KMS-11 (cell line): Measurements from ENCODE around the gene GSTA4.
"Not testable (repeated sequence)": the region's sequence is repeated elsewhere in the genome, so short reads cannot be mapped to it uniquely, and the experiment has no call there.

ENCODE experiments used
- H2AFZ ChIP-seq: fragments of 200-600 bp; sonication (generic); 2 replicates; pipeline ENCODE4 v1.6.1; 2016; ENCODE audit warnings: antibody characterized with exemption, mixed run types, low read depth
- H3K27ac ChIP-seq: fragments of 200-600 bp; sonication (generic); 2 replicates; pipeline ENCODE4 v1.6.1; 2016; ENCODE audit warnings: mild to moderate bottlenecking, mixed run types
- H3K27me3 ChIP-seq: fragments of 200-600 bp; sonication (generic); 2 replicates; pipeline ENCODE4 v1.6.1; 2017; ENCODE audit warnings: mild to moderate bottlenecking, low read depth, mixed run types, moderate library complexity; ENCODE audit not compliant: insufficient read depth
- H3K36me3 ChIP-seq: fragments of 200-600 bp; sonication (generic); 2 replicates; pipeline ENCODE4 v1.6.1; 2017; ENCODE audit warnings: mild to moderate bottlenecking, mixed run types; ENCODE audit not compliant: insufficient read depth
- H3K4me1 ChIP-seq: fragments of 200-600 bp; sonication (generic); 2 replicates; pipeline ENCODE4 v1.6.1; 2016; ENCODE audit warnings: mild to moderate bottlenecking, low read depth, mixed run types; ENCODE audit not compliant: poor library complexity, severe bottlenecking
- H3K4me2 ChIP-seq: fragments of 200-600 bp; sonication (generic); 2 replicates; pipeline ENCODE4 v1.7.0; 2016; ENCODE audit warnings: mild to moderate bottlenecking, mixed run types
- H3K4me3 ChIP-seq: fragments of 200-600 bp; sonication (generic); IDR thresholded peaks from 2 replicates; pipeline ENCODE4 v1.6.1; 2017; ENCODE audit warnings: low read depth, low read length, mixed read lengths; ENCODE audit not compliant: insufficient read depth
- H3K79me2 ChIP-seq: fragments of 200-600 bp; sonication (generic); 2 replicates; pipeline ENCODE4 v1.6.1; 2016; ENCODE audit warnings: low read depth, mixed run types; ENCODE audit not compliant: insufficient read depth
- H3K9ac ChIP-seq: fragments of 200-600 bp; sonication (generic); 2 replicates; pipeline ENCODE4 v1.6.1; 2016; ENCODE audit warnings: mild to moderate bottlenecking, mixed run types
- H4K20me1 ChIP-seq: fragments of 200-600 bp; sonication (generic); 2 replicates; pipeline ENCODE4 v1.6.1; 2016; ENCODE audit warnings: mild to moderate bottlenecking, mixed run types; ENCODE audit not compliant: insufficient read depth
- CTCF ChIP-seq: fragments of 200-600 bp; sonication (generic); conservative IDR thresholded peaks from 2 replicates; pipeline ENCODE4 v1.6.1; 2017; ENCODE audit warnings: low read depth, mild to moderate bottlenecking, antibody characterized with exemption, low read length, moderate library complexity, mixed read lengths

Gene GSTA4

GRCh38 chr6:52958546-52959255 is 36.4 kb downstream of the GSTA4 start:
- no peak for TF ChIP-seq CTCF
- H3K4me2 ChIP-seq: no peak overlapping the region

DNA sequence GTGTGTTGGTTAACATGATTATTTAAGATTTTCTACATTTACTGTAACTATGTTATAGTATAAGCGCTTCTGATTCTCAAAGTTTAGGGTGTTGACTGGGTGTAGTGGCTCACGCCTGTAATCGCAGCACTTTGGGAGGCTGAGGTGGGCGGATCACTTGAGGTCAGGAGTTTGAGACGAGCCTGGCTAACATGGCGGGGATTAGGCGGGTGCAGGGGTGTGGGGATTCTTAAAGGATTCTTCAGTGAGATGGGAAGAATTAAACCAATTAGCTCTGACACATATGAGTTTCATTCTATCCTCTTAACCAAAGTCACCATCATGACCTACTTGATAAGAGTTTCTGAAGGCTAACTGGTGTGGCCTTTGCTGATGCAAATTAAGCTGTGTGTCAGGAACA is 39.2 kb downstream of the GSTA4 start:
- H2AFZ ChIP-seq: no peak overlapping the region
- H3K9ac ChIP-seq: no peak overlapping the region
- H3K36me3 ChIP-seq: no peaks in the 10 kb centered on the region
- no peak overlapping the region for H3K4me3 ChIP-seq
- H4K20me1 ChIP-seq: no peaks in the 10 kb centered on the region
- no peak for TF ChIP-seq CTCF
- peaks cover 15% of the 10 kb centered on the region for H3K4me1 ChIP-seq
- H3K79me2 ChIP-seq: no peaks in the 10 kb centered on the region
- H3K4me2 ChIP-seq: no peak overlapping the region
- H3K27me3 ChIP-seq: no peaks in the 10 kb centered on the region
- no peak overlapping the region for H3K27ac ChIP-seq

More at GRCh38 chr6:52958546-52959255, 36.4 kb downstream of the GSTA4 start:
- Histone ChIP-seq H3K27ac (no peak overlapping the region), H3K4me3 (no peak overlapping the region), H4K20me1 (no peaks in the 10 kb centered on the region), H2AFZ (no peak overlapping the region), H3K4me1 (peaks cover 36% of the 10 kb centered on the region), H3K79me2 (no peaks in the 10 kb centered on the region), H3K9ac (no peak overlapping the region), H3K36me3 (no peaks in the 10 kb centered on the region), H3K27me3 (no peaks in the 10 kb centered on the region)

DNA sequence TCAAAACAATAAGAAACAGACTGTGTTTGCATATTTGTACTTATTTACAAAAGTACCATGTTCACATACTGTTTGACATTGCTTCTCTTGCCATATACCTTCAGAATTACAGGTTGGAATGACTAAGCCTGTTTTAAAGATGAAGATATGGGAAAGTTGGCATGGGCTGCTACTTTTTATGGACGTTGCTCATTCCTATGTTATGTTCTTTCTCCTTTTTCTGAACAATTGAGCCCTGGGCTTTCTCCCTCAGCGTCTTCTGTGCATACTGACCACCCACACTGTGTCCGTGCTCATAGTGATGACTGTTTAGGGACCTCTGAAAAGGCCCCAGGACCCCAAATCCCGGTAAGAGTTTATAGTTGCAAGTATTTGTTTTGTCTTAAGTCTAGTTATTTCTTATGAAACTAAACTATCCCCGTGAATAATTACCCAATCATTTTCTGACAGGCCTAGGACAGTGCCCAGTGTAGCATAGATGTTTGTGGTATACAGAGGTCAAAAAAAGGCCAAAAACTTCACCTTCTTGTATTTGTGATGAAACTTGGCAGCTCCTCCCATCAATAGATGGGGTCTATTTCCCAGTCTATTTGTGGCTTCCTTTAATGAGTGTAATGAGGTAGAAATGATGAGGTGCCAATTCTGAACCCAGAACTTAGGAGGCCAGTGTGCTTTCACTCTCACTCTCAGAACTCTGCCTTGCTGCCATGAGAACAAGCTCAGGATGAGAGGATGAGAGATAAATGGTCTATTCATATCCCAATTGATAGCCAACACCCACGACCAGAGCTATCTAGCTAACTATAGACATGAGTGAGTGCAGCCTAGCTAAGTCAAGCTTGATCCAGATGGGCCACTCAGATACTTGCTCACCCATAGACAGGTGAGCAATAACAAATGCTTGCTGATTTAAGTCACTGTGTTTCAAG is 40.9 kb downstream of the GSTA4 start:
- H3K27me3 ChIP-seq: no peaks in the 10 kb centered on the region
- no peaks in the 10 kb centered on the region for H3K4me1 ChIP-seq
- no peak overlapping the region for H2AFZ ChIP-seq

GRCh38 chr6:52946306-52946705 is 48.8 kb downstream of the GSTA4 start:
- Histone ChIP-seq H3K4me1 (no peaks in the 10 kb centered on the region), H3K36me3 (no peaks in the 10 kb centered on the region), H3K9ac (no peak overlapping the region), H2AFZ (no peak overlapping the region), H3K27ac (no peak overlapping the region), H3K79me2 (no peaks in the 10 kb centered on the region), H3K27me3 (no peaks in the 10 kb centered on the region), H4K20me1 (no peaks in the 10 kb centered on the region), H3K4me3 (no peak overlapping the region), H3K4me2 (no peak overlapping the region)
- no peak for TF ChIP-seq CTCF

More for the DNA sequence above, 40.9 kb downstream of the GSTA4 start:
- Histone ChIP-seq H3K4me3 (no peak overlapping the region), H3K9ac (no peak overlapping the region), H3K27ac (no peak overlapping the region), H3K79me2 (no peaks in the 10 kb centered on the region), H4K20me1 (no peaks in the 10 kb centered on the region), H3K4me2 (no peak overlapping the region), H3K36me3 (no peaks in the 10 kb centered on the region)
- TF ChIP-seq CTCF: no peak

DNA sequence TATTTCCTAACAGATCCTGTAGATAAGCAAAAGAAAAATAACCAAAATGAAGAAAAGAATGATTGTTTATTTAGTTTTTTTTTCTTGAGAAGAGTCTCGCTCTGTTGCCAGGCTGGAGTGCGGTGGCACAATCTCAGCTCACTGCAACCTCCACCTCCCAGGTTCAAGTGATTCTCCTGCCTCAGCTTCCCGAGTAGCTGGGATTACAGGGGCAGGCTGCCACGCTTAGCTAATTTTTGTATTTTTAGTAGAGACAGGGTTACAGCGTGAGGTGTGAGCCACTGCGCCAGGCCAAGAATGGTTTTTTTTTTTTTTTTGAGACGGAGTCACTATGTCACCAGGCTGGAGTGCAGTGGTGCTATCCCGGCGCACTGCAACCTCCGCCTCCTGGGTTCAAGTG is 52.3 kb downstream of the GSTA4 start:
- not testable (repeated sequence) for H4K20me1 ChIP-seq, H3K27ac ChIP-seq, H3K4me1 ChIP-seq, H3K4me2 ChIP-seq, H3K9ac ChIP-seq, H3K36me3 ChIP-seq, H3K4me3 ChIP-seq, H3K27me3 ChIP-seq, H2AFZ ChIP-seq, H3K79me2 ChIP-seq
